GM18868 (cell line): ENCODE results near the gene OCEL1.

ENCODE experiments used
- ATAC-seq: cut with Tn5 transposase; IDR thresholded peaks from one replicate; pipeline ENCODE4 v1.9.1; 2021; ENCODE audit warnings: mild to moderate bottlenecking, moderate library complexity; ENCODE audit not compliant: unreplicated experiment

Gene OCEL1

DNA sequence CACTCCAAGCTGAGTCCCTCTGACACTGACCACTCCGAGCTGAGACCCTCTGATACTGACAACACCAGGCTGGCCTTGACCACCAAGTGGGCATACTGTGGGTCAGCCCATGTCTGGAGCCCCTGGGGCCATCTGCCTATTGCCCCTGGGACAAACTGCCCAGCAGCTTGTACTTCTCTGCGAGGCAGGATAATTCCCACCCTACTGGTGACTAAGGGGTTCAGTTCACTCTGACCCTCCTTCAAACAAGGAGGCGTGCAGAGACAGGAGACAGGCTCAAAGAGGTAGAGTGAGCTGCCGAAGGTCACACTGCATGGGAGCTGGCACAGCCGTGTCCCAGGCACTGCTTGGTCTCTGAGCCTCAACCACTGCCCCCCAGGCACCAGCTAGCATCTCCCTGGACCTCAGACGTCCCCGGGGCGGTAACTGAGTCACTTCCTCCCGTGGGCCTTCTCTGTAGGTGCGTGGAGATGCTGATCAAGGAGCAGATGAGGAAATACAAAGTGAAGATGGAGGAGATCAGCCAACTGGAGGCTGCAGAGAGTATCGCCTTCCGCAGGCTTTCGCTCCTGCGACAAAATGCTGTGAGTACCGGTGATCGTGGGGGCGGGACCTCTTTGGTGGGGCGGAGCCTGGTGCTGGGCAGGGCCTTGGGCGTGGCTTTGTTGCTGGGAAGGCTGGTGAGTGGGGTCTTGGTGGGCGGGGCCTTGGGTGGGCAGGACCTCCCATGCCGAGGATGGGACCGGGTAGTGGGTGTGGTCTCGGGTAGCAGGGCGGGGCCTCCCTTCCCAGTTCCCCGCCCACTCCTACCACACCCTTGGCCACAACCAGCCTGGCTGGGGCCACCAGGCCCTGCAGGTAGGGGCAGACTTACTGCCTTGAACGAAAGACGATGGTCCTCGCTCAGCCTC lies 16.6 kb upstream of the OCEL1 start:
- ATAC-seq, result no peak

DNA sequence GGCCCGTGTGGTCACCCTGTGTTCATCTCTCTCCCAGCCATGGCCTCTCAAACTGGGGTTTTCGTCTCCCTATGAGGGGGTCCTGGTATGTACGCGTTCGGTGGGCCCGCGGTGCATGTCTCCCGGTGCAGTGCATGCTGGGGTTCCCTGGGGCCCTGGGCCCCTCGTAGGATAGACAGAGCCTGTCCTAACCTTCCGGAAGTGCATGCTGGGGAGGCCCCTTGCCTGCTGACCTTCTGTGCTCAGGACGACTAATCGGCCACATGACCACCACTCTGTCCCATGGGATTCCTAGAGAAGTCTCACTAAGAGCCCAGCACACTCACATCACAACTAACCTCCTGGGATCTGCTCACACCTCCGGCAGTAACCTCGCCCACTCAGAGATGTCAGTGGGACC lies 15.7 kb upstream of the OCEL1 start:
- no peak for ATAC-seq

DNA sequence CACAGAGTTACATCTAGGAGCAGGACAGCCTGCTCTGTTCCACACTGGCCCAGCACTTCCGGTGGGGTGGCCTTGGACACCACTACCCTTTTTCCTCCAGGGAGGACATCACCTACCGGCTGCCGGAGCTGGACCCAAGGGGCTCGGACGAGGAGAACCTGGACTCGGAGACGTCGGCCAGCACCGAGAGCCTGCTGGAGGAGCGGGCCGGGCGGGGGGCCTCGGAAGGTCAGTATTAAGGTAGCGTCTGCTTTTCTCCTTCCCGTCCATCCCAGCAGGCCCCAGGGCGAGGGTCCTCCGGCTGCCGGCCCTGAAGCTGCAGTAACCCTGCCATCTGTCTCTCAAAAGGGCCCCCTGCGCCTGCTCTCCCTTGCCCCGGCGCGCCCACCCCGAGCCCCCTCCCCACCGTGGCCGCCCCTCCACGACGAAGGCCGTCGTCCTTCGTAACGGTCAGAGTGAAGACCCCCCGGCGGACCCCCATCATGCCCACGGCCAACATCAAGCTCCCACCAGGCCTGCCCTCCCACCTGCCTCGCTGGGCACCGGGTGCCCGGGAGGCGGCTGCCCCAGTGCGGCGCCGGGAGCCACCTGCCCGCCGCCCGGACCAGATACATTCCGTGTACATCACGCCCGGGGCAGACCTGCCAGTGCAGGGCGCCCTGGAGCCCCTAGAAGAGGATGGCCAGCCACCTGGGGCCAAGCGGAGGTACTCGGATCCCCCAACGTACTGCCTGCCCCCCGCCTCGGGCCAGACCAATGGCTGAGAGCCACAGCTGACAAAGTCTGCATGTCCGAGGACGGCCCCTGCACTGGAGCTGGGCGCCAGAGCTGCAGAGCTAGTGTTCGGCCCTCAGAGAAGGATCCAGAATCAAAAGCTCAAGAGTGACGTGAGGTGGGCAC lies 14.2 kb upstream of the OCEL1 start:
- no peak for ATAC-seq

DNA sequence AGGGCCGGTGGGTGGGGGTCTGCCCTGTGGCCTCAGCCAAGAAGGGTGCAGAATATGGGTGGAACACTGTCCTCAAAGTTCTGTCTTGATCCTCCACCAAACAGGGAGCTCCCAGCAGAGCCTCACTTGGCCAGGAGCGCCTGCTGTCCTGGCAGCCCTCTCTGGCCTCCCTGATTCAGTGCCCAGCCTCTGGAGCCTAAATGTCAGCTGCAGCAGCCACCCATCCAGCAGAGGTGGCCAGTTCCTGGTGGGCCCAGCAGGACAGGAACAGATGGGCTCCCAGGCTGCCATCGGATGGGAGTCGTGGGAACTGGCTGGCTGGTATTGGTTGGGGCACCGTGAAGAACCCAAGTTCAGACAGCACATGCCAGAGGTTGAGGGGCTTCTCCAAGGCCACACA lies 12.7 kb upstream of the OCEL1 start:
- ATAC-seq, result no peak

DNA sequence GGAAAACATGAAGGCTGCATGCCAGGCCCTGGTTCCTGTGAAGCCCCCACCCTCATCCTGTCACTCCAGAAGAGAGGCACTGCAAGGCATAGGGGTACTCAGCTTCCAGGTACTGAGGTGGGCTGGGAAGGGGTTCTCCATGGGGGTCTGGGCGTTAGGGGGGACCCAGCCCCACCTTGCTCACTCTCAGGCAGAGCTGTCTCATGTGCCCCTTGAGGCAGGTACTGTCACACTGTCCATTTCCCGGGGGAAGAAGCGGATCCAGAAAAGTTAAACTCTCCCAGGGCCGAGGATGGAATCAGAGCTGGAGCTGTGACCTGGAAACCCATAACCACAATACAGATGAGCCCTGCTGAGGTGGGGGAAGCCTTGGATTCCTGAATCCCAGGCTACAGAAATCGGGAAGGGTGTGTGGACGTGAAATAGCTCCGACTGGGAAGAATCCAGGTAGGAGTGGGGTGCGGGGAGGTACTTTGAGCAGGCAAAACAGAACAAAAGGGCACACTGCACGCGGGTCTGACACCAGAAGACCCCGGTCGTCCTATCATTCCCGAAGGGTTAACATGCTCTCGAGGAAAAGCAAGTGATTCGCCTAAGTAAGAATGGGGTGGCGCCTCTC lies 11.4 kb upstream of the OCEL1 start:
- no peak for ATAC-seq

DNA sequence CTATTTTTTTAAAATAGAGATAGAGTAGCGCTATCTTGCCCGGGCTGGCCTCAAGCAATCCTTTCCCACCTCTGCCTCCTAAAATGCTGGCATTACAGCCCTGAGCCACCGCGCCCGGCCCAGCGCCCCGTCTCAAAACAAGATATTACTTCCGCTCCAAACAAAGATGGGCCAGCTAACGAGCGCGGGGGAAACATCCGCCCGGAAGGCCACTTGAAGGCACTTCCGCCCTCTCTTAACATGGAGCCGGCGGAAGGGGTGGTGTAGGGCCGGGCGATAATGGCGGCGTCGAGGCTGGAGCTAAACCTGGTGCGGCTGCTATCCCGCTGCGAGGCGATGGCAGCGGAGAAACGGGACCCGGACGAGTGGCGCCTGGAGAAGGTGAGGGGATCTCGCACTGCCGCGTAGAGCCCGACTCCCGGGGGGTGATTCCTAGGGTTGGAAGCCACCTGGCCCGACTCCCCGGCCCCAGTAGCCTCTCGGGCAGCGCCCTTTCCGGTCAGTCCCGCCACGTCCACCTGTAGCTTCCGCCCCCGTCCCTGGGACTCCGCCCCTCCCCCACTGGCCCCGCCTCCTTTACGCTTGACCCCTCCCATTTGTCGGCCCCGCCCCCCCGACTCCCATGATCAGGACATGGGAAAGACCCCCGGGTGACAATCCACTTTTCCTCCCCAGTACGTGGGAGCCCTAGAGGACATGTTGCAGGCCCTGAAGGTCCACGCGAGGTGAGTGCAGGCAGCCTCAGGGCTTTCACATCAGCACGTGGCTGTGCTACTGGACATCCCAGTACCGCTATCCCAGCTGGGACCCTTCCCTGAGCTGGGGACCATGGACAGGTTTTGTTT lies 10.7 kb upstream of the OCEL1 start, which contains the start of gene USE1:
TSS of gene USE1 (plus strand) at position 231 of the 845 bp plus-strand sequence. CDS start at position 280, 49 bp downstream.
- ATAC-seq, result peak; percentile 63

DNA sequence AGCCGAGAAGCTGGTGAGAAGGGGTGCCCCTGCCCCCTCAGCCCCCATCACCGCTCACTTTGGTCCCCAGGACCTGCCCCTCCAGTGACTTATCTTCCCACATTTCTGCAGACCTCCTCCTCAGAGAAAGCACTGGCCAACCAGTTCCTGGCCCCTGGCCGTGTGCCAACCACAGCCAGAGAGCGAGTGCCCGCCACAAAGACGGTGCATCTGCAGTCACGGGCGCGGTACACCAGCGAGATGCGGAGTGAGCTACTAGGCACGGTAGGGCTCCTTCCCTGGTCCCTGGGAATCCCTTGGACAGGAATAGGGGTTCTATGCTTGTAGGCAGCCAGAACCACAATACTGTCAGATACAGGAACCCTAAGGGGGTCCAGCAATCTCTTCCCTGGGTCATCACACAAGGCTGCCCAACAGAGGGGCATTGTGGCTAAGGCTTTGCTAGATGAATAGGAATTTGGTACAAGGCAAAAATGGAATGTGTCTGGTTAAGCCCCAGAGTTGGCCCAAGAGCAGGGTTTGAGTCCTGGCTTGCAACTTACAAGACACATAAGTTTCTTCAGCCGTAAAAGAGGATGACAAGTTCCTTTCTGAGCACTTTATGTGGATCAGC lies 9.9 kb upstream of the OCEL1 start:
- no peak for ATAC-seq

DNA sequence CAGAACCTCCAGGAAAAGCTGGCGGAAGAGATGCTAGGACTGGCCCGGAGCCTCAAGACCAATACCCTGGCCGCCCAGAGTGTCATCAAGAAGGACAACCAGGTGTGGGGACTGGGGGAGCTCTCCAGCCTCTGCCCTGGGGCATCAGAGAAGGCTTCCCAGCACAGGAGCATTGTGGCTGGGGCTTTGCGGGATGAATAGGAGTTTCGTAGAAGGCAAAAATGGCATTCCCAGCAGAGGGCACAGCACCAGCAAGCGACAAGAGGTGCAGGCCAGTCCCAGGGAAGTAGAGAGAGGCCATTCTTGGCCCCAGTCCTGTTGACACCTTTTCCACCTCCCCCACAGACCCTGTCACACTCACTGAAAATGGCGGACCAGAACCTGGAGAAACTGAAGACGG lies 6.7 kb upstream of the OCEL1 start:
- ATAC-seq, result no peak

DNA sequence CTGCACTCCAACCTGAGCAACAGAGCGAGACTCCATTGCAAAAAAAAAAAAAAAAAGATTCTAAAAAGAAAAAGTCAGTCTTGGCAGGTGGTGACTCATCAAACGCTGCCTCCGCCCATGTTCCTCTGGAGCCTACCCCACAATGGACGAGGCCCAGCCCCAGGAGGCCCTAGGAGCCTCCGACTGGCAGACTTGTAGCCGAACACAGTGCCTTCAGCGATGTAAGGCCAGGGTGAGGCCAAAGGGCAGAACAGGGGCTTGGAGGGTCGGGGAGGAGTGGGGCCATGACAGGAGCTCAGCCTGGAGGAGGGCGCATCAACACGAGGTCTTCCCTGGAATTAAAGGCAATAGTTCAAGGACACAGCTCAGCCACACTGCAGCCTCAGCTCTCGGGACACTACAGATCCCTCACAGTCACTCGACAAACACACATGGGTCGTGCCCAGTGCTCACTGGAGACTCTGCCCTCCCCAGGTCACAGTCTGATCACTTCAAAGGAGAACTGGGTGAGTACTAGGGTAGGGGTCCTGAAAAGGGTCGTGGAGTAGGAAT lies 5.7 kb upstream of the OCEL1 start:
- ATAC-seq, result no peak

DNA sequence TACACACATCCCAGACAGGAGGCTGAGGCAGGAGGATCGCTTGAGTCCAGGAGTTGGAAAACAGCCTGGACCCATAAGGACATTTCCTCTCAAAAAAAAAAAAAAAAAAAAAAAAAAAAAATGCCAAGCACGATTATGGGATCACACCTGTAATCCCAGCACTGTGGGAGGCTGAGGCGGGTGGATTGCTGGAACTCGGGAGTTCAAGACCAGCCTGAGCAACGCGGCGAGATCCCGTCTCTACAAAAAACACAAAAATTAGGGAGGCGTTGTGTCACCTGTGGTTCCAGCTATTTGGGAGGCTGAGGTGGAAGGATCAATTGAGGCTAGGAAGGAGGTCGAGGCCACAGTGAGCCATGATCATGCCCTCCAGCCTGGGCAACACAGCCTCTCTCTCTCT lies 973 bp upstream of the OCEL1 start:
- no peak for ATAC-seq

DNA sequence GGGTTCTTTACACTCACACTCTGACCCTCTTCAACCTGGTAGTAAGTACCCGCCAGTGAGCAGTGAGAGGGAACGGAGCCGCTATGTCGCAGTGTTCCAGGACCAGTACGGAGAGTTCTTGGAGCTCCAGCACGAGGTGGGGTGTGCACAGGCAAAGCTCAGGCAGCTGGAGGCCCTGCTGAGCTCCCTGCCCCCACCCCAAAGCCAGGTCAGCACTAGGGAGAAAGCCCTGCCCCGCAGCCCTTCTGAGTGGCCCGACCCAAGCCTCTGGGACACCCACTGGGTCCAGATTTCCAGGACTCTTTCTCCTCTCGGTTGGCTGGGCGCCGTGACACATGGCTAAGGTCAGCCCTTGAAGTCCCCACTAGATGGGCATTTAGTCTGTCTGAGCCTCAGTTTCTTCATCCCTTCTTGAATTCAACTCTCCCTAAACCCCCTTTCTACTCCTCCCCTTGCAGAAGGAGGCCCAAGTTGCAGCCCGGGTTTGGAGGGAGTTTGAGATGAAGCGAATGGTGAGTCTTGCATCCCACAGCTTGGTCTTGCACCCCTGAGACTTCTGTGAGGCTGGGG lies 1.9 kb downstream of the OCEL1 start:
- no peak for ATAC-seq

DNA sequence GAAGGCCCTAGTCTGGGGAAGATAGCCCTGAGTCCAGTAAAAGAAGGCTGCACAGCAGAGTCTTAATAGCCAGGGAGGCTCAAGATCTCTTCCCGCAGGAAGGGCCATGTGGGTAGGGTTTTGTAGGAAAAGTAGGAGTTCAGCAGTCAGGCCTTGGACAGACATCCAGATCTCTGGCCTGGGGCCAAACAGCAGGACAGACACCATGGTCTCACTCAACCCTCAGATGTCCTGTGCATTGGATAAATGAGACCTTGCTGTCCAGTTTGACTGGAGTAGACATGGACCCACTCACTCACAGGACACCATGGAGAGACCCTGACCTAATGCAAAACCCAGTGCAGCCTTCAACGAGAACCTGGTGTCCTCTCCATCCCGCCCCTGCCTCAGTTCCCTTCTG lies 3.9 kb downstream of the OCEL1 start:
- ATAC-seq, result no peak

DNA sequence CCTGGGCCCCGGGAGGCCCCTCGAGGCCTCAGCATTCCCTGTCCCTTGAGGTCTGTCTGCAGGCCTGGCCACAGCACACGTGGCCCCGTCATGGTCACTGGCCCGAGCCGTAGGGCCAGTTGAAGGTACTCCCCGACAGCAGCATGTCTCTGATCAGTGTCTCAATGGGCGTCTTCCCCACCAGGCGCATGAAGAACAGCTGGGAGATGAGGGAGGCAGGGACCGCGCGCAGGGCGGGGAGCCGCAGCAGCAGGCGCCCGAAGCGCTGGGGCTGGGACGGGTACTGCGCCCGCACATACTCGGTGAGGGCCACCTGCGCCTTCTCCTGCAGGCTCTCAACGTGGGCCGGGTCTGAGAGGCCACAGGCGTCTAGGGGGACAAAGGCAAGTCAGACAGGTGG lies 6.2 kb downstream of the OCEL1 start:
- no peak for ATAC-seq

DNA sequence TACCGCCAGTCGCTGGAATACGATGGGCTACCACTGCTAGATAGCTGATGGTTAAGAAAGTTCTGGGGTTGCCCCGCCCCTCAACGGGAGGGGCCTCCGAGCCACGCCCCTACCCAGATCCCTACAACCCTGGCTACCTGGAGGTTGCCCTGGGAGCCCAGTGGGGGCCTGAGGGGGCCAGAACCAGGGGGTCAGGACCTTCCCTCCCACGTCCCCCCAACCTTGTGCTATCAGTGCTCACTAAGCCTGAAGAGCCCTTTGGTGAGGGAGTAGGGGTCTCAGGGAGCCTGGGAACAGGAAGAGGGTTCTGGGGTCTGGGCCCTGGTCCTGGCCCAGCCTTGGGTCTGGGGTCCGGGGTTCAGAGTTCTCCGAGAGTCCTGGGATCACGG lies 8.9 kb downstream of the OCEL1 start:
- ATAC-seq, result peak; percentile 54

DNA sequence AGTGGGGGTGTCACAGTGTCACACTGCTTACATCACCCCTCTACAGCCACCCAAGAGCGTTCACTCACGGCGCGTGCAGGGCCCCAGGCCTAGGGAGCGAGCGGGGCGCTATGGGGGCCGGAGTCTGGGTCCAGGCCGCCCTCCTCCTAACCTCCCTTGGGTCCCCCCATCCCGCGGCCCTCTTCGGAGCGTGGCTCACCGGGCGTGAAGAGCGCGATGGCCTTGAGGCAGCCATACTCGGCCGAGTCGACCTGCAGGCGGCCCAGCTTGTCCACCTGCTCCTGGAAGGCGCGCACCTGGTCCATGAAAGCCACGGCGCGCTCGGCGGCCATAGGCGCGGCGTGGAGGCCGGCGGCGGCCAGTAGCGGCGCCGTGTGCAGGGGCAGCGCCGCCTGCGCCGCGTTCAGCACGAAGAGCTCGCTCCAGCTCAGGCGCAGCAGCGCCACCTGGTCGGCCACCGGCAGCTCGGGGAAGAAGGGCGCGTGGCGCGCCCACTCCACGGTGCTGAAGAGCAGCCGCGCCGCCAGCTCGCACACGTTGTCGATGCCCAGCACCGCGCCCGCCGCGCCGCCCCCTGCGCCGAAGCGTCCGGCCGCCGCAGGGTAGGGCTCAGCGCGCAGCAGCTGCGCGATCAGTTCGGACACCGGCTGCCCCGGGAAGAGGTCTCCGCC lies 9.4 kb downstream of the OCEL1 start:
- ATAC-seq, result peak; percentile 70

DNA sequence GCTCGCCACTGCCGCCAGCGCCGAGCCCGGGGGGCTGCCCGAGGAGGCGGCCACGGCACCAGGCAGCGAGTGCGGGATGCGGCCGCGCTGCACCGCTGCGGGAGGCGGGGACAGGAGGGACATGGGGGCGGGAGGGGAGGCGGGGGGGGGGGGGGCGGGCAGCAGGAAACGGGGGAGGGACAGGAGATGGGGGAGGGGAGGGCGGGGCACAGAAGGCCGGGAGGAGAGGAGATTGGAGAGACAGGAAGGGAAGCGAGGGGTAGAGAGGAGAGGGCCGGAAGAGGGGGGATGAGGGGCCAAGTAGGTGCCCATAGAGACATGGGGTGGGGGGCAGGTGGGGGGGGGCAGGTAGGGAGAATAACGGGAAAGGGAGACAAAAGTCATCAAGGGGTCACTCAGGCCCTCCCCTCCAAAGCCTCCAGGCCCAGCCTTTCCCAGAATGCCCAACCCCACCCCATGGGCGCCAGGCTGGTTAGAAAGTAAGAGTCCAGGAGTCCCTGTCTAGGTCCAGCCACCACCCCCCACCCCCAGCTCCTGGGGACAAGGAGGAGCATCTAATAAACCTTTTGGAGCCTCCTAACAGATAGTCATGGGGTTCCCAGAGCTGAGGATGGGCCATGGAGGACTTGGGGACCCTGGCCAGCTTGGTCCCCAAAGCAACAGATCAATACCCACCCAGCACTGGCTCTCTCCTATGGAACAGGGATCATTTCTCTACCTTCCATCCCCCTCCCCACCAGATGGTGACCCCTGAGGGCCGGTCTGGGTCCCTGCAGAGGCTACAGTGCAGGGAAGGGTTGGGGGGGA lies 10.1 kb downstream of the OCEL1 start:
- no peak for ATAC-seq

DNA sequence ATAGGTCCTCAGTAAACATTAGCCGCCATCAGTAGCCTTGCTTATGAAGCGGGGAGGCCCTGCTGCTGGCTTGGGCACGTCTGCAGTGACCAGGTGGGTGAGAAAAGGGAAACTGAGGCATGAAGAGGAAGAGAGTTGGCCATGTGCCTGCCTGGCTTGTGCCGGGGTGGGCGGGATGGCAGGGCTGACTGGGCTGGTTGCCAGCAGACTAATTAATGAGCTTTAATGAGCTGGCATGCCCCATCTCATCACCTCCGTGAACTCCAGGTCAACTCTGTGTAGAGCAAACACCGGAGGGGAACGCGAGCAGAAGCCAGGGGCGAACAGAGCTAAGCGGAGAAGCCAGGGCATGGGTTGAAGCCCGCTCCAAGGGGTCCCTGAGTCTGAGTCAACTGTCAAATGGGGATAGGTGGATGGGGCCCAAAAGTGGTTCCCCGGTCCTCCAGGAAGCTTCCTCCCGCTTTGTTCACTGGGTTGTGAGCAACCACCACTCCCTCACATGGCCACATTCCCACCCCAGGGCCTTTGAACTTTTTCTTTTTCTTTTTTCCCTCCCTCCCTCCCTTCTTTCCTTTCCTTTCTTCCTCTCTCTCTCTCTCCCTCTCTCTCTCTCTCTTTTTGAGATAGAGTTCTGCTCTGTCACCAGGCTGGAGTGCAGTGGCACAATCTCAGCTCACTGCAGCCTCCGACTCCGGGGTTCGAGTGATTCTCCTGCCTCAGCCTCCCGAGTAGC lies 11.0 kb downstream of the OCEL1 start:
- ATAC-seq, result no peak
